Lower leg skin (tissue), 3 donors: ENCODE data around the gene PTK6.

Experiments used
- CTCF ChIP-seq, 3 donors: fragments of 450-650 bp; IDR thresholded peaks; one replicate each; pipeline ENCODE4 v1.5.1; 2016; ENCODE audit warnings: antibody characterized with exemption in 3 of 3, mild to moderate bottlenecking in 3 of 3, moderate library complexity in 2 of 3
- POLR2A ChIP-seq, 2 donors: fragments of 450-650 bp; IDR thresholded peaks; one replicate each; pipeline ENCODE4 v1.6.1; 2016 to 2017; ENCODE audit warnings: antibody characterized with exemption in 2 of 2, mild to moderate bottlenecking in 1 of 2, moderate library complexity in 1 of 2

- TF ChIP-seq CTCF (IDR thresholded peaks at IDR 0.05): no peak
- no peak for TF ChIP-seq POLR2A (IDR thresholded peaks at IDR 0.05)
Measured at GRCh38 chr20:63578224-63579016, 41.2 kb upstream of the PTK6 start.
